Dermis microvascular lymphatic vessel endothelial cell (primary cell): Measurements from ENCODE around the gene GAB2. TPM values are rescaled to one million over a fixed set of nuclear protein-coding genes. Genes with fewer than 3 reads are reported as not detected.
"Not testable (repeated sequence)": the region's sequence is repeated elsewhere in the genome, so short reads cannot be mapped to it uniquely, and the experiment has no call there.

Experiments used
- DNase-seq, 2 donors: peaks; one replicate each; pipeline versions ENCODE4 v3.0.0 to v3.0.0-alpha.2; 2010; ENCODE audit warnings: low read depth in 2 of 2
- total RNA-seq: library from RNA; depleted of rRNA; stranded (reverse); fragments of >200 nt; gene quantifications from 2 replicates; pipeline ENCODE4 v1.2.1, GENCODE V29; 2014

Gene GAB2
- 11.4 and 20.7 TPM in 2 replicates for total RNA-seq

- no peak for DNase-seq
These were observed at the start of gene GAB2 for GRCh38 chr11:78417175-78417887. Gene GAB2 (minus strand): TSS chr11:78417820. CDS start chr11:78417720, 100 bp downstream.

GRCh38 chr11:78467370-78467769 lies 49.8 kb upstream of the GAB2 start:
- DNase-seq, result no peak

- no peak for DNase-seq
These were observed 47.7 kb upstream of the GAB2 start for GRCh38 chr11:78465169-78465942.

GRCh38 chr11:78464787-78465168 lies 47.2 kb upstream of the GAB2 start:
- not testable (repeated sequence) for DNase-seq

GRCh38 chr11:78460471-78460870 lies 42.9 kb upstream of the GAB2 start:
- DNase-seq, result peak in 1 of 2 donors; percentile 29

DNA sequence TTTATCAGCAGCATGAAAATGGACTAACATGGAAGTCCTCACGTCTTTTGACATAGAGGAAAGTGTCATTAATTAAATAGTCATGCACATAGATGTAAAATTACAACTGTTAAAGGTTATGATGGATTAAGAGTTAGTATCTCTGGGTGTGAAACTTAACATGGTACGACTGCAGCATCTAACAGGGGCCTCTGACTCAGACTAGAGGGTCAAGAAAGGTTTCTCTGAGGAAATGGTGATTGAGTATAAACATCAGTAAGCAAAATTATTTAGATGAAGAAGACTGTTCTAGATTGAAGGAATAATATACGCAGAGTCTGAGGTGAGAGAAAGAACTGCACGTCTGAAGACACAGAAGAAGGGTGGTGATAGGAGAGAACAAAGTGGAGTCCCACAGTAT lies 42.1 kb upstream of the GAB2 start:
- DNase-seq, result peak in 1 of 2 donors; percentile 12

GRCh38 chr11:78457448-78457847 lies 39.8 kb upstream of the GAB2 start:
- DNase-seq, result no peak

GRCh38 chr11:78453140-78453935 lies 35.7 kb upstream of the GAB2 start:
- no peak for DNase-seq

DNA sequence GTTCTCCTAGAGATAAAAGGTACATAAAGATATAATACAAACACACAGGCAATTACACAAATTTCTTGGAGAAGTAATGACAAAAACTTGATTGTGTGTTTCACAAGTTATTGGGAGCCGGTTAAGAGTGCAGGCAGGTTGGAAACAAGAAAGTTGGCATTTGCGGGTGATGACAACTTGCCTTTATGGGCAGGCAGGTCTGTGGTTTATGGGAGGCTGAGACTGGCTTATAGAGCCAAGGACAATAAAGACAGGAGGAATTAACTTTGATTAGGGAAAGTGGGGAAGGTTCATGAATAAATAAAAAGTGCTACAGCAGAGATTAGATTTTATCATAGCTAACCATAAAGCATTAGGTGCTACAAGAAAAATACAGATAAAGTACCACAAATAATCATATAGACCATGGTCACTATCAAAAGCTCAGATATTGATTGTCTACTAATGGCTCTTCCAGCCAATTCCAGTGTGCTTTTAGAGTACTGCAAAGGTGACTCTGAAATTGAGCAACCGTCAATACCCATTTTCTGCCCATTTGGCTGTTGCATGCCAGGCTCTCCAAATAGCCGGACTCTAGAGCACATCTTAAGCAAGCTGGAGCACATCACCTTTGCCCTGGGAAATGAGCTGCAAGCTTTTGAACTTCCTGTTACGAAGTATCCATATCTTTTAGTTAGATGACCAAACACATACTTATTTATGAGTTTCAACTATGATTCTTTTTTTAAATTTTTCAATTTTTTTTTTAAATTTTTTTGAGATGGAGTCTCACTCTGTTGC lies 33.9 kb upstream of the GAB2 start:
- DNase-seq, result no peak

GRCh38 chr11:78450866-78451265 lies 33.2 kb upstream of the GAB2 start:
- DNase-seq, result no peak

DNA sequence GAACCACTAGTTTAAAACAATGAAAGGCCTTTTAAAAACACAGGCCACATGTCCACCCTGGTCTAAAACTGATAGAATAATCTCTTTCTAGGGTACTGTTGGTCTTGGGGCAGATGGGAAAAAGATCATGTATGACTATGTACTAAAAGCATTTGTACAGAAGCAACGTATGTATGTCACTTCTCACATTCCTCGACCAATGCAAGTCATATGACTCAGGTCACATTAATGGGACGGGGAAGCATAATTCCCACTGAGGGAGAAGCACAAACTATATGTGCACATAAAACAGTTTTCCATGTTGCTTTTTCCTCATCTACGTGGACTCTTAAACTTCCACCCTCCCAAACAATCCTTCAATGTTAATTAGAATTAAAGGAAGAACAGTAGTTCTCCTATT lies 32.2 kb upstream of the GAB2 start:
- no peak for DNase-seq

- no peak for DNase-seq
These were observed 28.6 kb upstream of the GAB2 start for GRCh38 chr11:78446210-78446609.

- DNase-seq, result no peak
These were observed 27.1 kb upstream of the GAB2 start for GRCh38 chr11:78444726-78445125.

GRCh38 chr11:78441956-78442355 lies 24.3 kb upstream of the GAB2 start:
- peak; percentile 50 to 69 for DNase-seq

GRCh38 chr11:78438298-78438975 lies 20.8 kb upstream of the GAB2 start:
- DNase-seq, result no peak

DNA sequence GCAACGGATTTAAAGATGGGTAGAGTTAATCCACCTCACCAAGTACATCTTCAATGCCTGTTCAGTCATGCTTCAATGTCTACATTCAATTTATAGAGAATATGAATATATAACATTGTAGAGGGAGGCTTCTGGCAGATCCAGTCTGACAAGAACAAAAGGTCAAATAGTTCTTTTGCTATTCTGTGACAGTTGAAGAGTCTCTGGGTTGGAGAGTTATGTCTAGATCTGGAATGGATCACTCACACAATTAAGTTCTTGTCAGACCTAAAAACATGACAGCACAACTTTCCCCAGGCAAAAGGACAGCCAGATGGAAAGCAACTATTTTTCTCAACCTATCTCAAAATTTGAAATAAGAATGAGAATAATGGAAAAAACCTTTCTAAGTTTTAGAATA lies 15.3 kb upstream of the GAB2 start:
- no peak for DNase-seq

- DNase-seq, result peak in 1 of 2 donors; percentile 27
These were observed 14.5 kb upstream of the GAB2 start for GRCh38 chr11:78432058-78432515.

DNA sequence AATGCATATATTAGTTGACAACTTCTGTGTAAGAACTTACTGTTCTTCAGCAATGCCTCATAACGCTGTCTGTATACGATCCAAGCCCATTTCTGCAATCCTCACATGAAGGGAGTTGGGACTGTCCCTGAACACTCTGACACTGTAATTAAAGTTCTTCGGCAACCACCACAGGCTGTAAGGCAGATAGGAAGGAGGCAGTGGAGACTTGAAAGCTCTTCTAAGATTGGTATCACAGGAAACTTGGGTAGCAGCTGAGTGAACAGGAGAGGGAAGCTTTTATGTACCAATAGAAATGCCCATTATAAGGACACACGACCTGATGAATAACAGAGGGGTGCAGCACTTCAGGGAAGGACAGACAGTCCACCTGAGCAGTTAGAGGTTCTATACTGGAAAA lies 12.0 kb upstream of the GAB2 start:
- DNase-seq, result no peak

GRCh38 chr11:78429209-78429608 lies 11.6 kb upstream of the GAB2 start:
- no peak for DNase-seq

DNA sequence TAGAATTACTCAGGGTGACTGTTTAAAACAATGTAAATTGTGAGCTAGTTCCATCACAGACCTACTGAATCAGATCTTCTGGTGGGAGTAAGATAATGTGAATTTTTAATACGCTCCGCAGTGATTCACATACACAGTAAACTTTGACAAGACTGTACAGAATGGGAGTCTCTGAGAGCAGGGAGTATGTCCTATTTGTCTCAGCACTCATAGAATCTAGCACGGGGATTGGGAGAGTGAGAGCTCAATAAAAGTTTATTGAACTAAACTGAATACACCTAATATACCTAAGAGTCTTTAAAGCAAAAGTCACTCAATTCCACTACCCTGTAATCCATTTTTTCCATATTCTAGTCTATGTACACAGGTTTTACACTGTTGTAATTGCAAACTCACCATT lies 11.2 kb upstream of the GAB2 start:
- no peak for DNase-seq

GRCh38 chr11:78428266-78428636 lies 10.6 kb upstream of the GAB2 start:
- peak in 1 of 2 donors; percentile 78 for DNase-seq
